22Rv1 (cell line): ENCODE measurements around the gene TRIO.

ENCODE experiments used
- ZFX ChIP-seq: fragments of 450-650 bp; IDR thresholded peaks from 2 replicates; pipeline ENCODE4 v1.6.1; 2017; ENCODE audit warnings: antibody characterized with exemption, borderline replicate concordance
- TF ChIP-seq, protein P1 (sequence below): fragments of 450-650 bp; IDR thresholded peaks from 2 replicates; pipeline ENCODE4 v1.5.1; 2017; ENCODE audit warnings: mild to moderate bottlenecking

GRCh38 chr5:14396737-14397136 lies 253.6 kb downstream of the TRIO start:
- TF ChIP-seq, protein P1, sequence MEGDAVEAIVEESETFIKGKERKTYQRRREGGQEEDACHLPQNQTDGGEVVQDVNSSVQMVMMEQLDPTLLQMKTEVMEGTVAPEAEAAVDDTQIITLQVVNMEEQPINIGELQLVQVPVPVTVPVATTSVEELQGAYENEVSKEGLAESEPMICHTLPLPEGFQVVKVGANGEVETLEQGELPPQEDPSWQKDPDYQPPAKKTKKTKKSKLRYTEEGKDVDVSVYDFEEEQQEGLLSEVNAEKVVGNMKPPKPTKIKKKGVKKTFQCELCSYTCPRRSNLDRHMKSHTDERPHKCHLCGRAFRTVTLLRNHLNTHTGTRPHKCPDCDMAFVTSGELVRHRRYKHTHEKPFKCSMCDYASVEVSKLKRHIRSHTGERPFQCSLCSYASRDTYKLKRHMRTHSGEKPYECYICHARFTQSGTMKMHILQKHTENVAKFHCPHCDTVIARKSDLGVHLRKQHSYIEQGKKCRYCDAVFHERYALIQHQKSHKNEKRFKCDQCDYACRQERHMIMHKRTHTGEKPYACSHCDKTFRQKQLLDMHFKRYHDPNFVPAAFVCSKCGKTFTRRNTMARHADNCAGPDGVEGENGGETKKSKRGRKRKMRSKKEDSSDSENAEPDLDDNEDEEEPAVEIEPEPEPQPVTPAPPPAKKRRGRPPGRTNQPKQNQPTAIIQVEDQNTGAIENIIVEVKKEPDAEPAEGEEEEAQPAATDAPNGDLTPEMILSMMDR, result no peak
- no peak for TF ChIP-seq ZFX
